Activated T-helper 1 cell treated with anti-CD3 and anti-CD28 coated beads, Interleukin-12 subunit alpha, Interleukin-12 subunit beta, Interleukin-2, Interleukin-4 antibody, amounts not matched to agents 30 ng/mL and 10 ng/mL and 1 ng/mL, durations not matched to agents 14 hours and 24 hours and 36 hours (primary cell): Measurements from ENCODE around the gene TLX2. TPM values are rescaled to one million over a fixed set of nuclear protein-coding genes. Genes with fewer than 3 reads are reported as not detected.
"Not testable (repeated sequence)": the region's sequence is repeated elsewhere in the genome, so short reads cannot be mapped to it uniquely, and the experiment has no call there.

ENCODE experiments used
- DNase-seq: peaks from one replicate; pipeline ENCODE4 v3.0.0; 2021; ENCODE audit warnings: low spot score
- H3K27ac Mint-ChIP-seq: one replicate; pipeline ENCODE4 v1.8.0; 2021; ENCODE audit warnings: mild to moderate bottlenecking, mixed read lengths
- H3K27me3 Mint-ChIP-seq: one replicate; pipeline ENCODE4 v1.8.0; 2022; ENCODE audit warnings: mild to moderate bottlenecking, moderate library complexity, mixed read lengths; ENCODE audit not compliant: insufficient read depth
- H3K36me3 Mint-ChIP-seq: one replicate; pipeline ENCODE4 v1.8.0; 2021; ENCODE audit warnings: low read depth, mixed read lengths
- H3K4me1 Mint-ChIP-seq: one replicate; pipeline ENCODE4 v1.8.0; 2021; ENCODE audit warnings: low read depth, mixed read lengths
- H3K4me3 Mint-ChIP-seq: one replicate; pipeline ENCODE4 v1.8.0; 2021; ENCODE audit warnings: mild to moderate bottlenecking, moderate library complexity, mixed read lengths
- H3K9me3 Mint-ChIP-seq: one replicate; pipeline ENCODE4 v1.8.0; 2021; ENCODE audit warnings: mixed read lengths
- intact Hi-C: fragments of 100-400 bp; cut with micrococcal nuclease; formaldehyde crosslinking; loops from one replicate; pipeline ENCODE4 v1.15.1; 2024
- total RNA-seq: library from RNA; stranded (reverse); gene quantifications from 2 replicates; pipeline ENCODE4 v1.2.3, GENCODE V29; 2022

TLX2 gene
- total RNA-seq, 1 donor from 2014 or later, result 1.5 TPM

DNA sequence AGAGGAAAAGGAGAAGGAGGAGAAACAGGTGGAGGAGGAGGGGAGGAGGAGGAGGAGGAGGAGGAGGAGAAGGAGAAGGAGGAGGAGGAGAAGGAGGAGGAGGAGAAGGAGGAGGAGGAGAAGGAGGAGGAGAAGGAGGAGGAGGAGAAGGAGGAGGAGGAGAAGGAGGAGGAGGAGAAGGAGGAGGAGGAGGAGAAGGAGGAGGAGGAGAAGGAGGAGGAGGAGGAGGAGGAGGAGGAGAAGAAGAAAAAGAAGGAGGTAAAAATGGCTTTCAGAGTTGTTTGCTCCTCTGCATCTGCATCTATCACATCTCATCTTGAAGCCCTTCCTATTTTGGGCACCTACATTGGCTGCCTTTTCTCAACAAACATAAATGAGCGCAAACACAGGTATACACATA is 46.8 kb downstream of the TLX2 start:
- Mint-ChIP-seq H3K4me1 (peaks cover 60% of the 10 kb centered on the region), H3K36me3 (peaks cover 15% of the 10 kb centered on the region)
- H3K27ac Mint-ChIP-seq, intact Hi-C loops, DNase-seq, H3K9me3 Mint-ChIP-seq, H3K4me3 Mint-ChIP-seq, H3K27me3 Mint-ChIP-seq: not testable (repeated sequence)

DNA sequence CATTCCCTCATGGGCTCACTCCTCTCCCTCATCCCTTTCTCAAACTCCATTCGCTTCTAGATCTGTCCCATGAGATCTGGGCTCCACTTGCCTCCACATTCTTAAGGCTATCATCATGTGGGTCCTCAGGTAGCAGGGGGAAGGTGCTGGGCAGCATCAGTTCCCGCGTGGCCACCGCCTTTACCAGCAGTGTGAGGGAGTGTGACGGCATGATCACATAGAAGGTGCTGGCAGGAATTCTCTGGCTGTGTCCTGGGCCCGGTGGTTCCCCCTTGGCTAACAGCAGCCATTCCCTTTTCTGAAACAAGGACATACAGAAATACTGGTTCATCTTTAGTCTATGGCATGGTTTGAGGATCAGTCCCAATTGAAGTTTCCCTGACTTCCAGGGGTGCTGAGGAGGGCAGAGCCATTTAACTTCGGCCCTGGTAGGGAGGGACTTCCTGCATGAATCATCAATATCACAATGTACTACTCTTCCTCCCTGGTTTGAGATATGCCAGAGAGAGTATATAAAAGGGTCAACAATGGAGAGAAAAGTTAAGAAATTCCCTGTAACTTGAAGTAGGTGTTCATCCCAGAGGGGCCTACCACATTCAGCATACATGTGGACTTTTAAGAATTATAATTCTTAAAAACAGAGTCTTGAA is 48.0 kb downstream of the TLX2 start:
- no peak for DNase-seq
- Mint-ChIP-seq H3K4me1 (peaks cover 58% of the 10 kb centered on the region), H3K9me3 (no peaks in the 10 kb centered on the region), H3K4me3 (no peak overlapping the region), H3K27me3 (peaks cover 2% of the 10 kb centered on the region), H3K27ac (peak overlapping the region; percentile 41), H3K36me3 (peaks cover 7% of the 10 kb centered on the region)
- intact Hi-C loops, result no loop called here

DNA sequence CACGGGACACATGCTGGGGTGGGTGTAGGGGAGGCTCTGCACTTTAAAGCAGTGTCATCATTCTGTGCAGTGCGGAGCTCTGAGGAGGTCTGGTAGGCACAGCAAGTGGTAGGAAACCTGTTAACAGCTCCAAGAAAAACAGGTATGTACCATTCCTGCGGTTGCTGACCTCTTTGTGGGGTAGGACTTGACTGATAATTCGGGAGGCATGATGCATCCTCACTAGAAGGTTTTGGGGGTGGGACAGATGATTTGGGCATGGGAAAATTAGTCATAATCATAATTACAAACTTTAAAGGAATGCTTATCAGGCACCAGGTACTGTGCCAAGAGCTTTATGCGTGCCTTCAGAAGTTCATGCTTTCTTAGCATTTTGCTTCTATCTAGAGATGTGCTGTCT is 50.0 kb downstream of the TLX2 start:
- Mint-ChIP-seq H3K4me3 (no peak overlapping the region), H3K27me3 (peaks cover 2% of the 10 kb centered on the region), H3K27ac (no peak overlapping the region), H3K4me1 (peaks cover 69% of the 10 kb centered on the region), H3K36me3 (peaks cover 2% of the 10 kb centered on the region), H3K9me3 (no peaks in the 10 kb centered on the region)
- DNase-seq, result no peak
- intact Hi-C loops, result no loop called here

DNA sequence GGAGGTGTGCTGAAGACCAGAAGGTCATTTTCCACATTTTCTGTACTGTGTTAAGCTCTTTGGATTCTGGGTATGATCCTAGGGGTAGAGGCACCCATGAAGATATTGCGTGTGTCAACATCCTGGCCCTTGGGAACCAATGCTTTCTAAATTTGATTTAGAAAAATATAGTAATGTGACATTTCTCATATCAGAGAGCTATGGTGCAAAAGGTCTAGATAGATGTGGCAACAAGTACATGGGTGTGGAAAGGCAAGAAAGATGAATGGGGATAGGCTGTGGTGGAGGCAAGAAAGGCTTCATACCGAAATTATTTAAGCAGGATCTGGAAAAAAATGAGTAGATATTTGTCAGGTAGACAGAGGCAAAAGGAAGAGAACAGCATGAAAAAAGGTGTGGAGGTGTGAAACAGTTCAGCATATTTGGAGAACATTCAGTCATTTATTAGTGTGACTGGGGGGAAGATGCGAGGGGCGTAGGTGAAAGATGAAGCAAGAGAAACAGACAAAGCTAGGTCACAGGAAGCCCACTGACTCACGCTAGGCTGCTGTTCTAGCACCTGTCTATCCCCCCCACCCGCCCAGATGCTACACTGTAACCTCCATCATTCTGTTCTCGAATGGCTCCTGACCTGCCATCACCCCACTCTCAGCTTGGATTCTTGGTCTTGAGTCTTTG is 52.0 kb downstream of the TLX2 start:
- intact Hi-C loops, result loop anchor here (1.0 kb wide), 1 partner anchor 11 kb away; no protein-coding TSS in a partner anchor
- Mint-ChIP-seq H3K4me1 (peaks cover 66% of the 10 kb centered on the region), H3K9me3 (no peaks in the 10 kb centered on the region), H3K36me3 (peaks cover 2% of the 10 kb centered on the region), H3K4me3 (peak overlapping the region; percentile 23), H3K27ac (peak overlapping the region; percentile 79), H3K27me3 (no peaks in the 10 kb centered on the region)
- DNase-seq, result no peak

DNA sequence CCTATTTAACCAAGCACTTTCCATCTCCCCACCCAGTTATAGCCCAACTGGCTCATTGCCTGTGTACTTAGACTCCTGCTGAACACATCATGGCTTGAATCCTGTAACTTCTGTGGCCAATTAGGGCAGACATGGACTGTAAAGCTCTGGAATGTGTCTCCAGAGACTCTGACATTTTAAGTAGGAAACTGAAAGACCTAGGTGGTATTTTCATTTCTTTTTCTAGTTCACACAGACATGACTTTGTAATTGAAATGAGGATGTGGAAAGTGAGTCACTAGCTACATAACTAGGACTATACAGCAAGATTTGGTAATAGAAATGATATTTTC is 52.5 kb downstream of the TLX2 start:
- Mint-ChIP-seq H3K36me3 (peaks cover 2% of the 10 kb centered on the region), H3K27ac (peak overlapping the region; percentile 79), H3K27me3 (no peaks in the 10 kb centered on the region), H3K4me3 (peak overlapping the region; percentile 23), H3K4me1 (peaks cover 61% of the 10 kb centered on the region), H3K9me3 (no peaks in the 10 kb centered on the region)
- DNase-seq, result no peak
- intact Hi-C loops, result loop anchor here (1.0 kb wide), 1 partner anchor 11 kb away; no protein-coding TSS in a partner anchor

Other genes with a start within 250 kb of the TLX2 start
- gene SLC4A5, start 171.0 kb upstream of the TLX2 start, total RNA-seq, result 0.47 and 0.71 TPM in 2 replicates
- 83.0 and 84.0 TPM in 2 replicates for gene DCTN1, start 134.1 kb upstream of the TLX2 start, total RNA-seq
- 1.9 and 2.4 TPM in 2 replicates for gene C2orf81, start 92.8 kb upstream of the TLX2 start, total RNA-seq
- gene WDR54, start 92.7 kb upstream of the TLX2 start, total RNA-seq, result 56.4 and 58.6 TPM in 2 replicates
- gene RTKN, start 72.5 kb upstream of the TLX2 start, total RNA-seq, result 4.0 and 4.2 TPM in 2 replicates
- 67.8 and 70.0 TPM in 2 replicates for gene INO80B, start 59.4 kb upstream of the TLX2 start, total RNA-seq
- gene WBP1, start 56.0 kb upstream of the TLX2 start, total RNA-seq, result 32.6 and 35.3 TPM in 2 replicates
- 87.7 and 88.6 TPM in 2 replicates for gene MOGS, start 49.1 kb upstream of the TLX2 start, total RNA-seq
- 118 and 124 TPM in 2 replicates for gene MRPL53, start 41.8 kb upstream of the TLX2 start, total RNA-seq
- gene CCDC142, start 31.5 kb upstream of the TLX2 start, total RNA-seq, result 30.4 and 36.3 TPM in 2 replicates
- gene TTC31, start 31.4 kb upstream of the TLX2 start, total RNA-seq, result 30.2 and 32.2 TPM in 2 replicates
- 0.54 and 1.1 TPM in 2 replicates for gene LBX2, start 14.8 kb upstream of the TLX2 start, total RNA-seq
- 41.9 and 45.0 TPM in 2 replicates for gene PCGF1, start 6.8 kb upstream of the TLX2 start, total RNA-seq
- gene DQX1, start 11.8 kb downstream of the TLX2 start, total RNA-seq, result 0.65 and 0.86 TPM in 2 replicates
- 178 and 187 TPM in 2 replicates for gene AUP1, start 15.3 kb downstream of the TLX2 start, total RNA-seq
- 57.0 and 57.3 TPM in 2 replicates for gene HTRA2, start 15.5 kb downstream of the TLX2 start, total RNA-seq
- 1.9 and 2.0 TPM in 2 replicates for gene LOXL3, start 39.5 kb downstream of the TLX2 start, total RNA-seq
- gene DOK1, start 40.3 kb downstream of the TLX2 start, total RNA-seq, result 37.2 and 40.8 TPM in 2 replicates
- gene M1AP, start 133.9 kb downstream of the TLX2 start, total RNA-seq, result 0.10 TPM in 1 of 2 replicates, not detected in the other
- gene SEMA4F, start 139.8 kb downstream of the TLX2 start, total RNA-seq, result 2.4 and 3.2 TPM in 2 replicates